Measurements from ENCODE around the gene SPAG17.

The SPAG17 gene

GRCh38 chr1:118081387-118081786 is 103.6 kb downstream of the SPAG17 start:
- DNase-seq (ENCODE audit: low read depth in 2 of 2, low spot score in 1 of 2), result no peak

- no peak for DNase-seq (ENCODE audit: low read depth in 2 of 2, low spot score in 1 of 2)
Measured at GRCh38 chr1:118077331-118078045, 107.5 kb downstream of the SPAG17 start.

GRCh38 chr1:118075116-118075515 is 109.9 kb downstream of the SPAG17 start:
- no peak for DNase-seq (ENCODE audit: low read depth in 2 of 2, low spot score in 1 of 2)

GRCh38 chr1:118073648-118074435 is 111.2 kb downstream of the SPAG17 start:
- DNase-seq (ENCODE audit: low read depth in 2 of 2, low spot score in 1 of 2), result no peak

- DNase-seq (ENCODE audit: low read depth in 2 of 2, low spot score in 1 of 2), result no peak
Measured at GRCh38 chr1:118049981-118050380, 135.0 kb downstream of the SPAG17 start.

- no peak for DNase-seq (ENCODE audit: low read depth in 2 of 2, low spot score in 1 of 2)
Measured at GRCh38 chr1:118047650-118048224, 137.3 kb downstream of the SPAG17 start.

- no peak for DNase-seq (ENCODE audit: low read depth in 2 of 2, low spot score in 1 of 2)
Measured at GRCh38 chr1:118047006-118047649, 137.9 kb downstream of the SPAG17 start.

- no peak for DNase-seq (ENCODE audit: low read depth in 2 of 2, low spot score in 1 of 2)
Measured at GRCh38 chr1:118043624-118044023, 141.4 kb downstream of the SPAG17 start.

- DNase-seq (ENCODE audit: low read depth in 2 of 2, low spot score in 1 of 2), result no peak
Measured at GRCh38 chr1:118042501-118042900, 142.5 kb downstream of the SPAG17 start.

GRCh38 chr1:118039170-118039569 is 145.9 kb downstream of the SPAG17 start:
- DNase-seq (ENCODE audit: low read depth in 2 of 2, low spot score in 1 of 2), result no peak

GRCh38 chr1:118032883-118033282 is 152.1 kb downstream of the SPAG17 start:
- no peak for DNase-seq (ENCODE audit: low read depth in 2 of 2, low spot score in 1 of 2)

- no peak for DNase-seq (ENCODE audit: low read depth in 2 of 2, low spot score in 1 of 2)
Measured at GRCh38 chr1:118028267-118028666, 156.8 kb downstream of the SPAG17 start.

- DNase-seq (ENCODE audit: low read depth in 2 of 2, low spot score in 1 of 2), result no peak
Measured at GRCh38 chr1:118023199-118023598, 161.8 kb downstream of the SPAG17 start.

- DNase-seq (ENCODE audit: low read depth in 2 of 2, low spot score in 1 of 2), result no peak
Measured at GRCh38 chr1:118021668-118022067, 163.4 kb downstream of the SPAG17 start.

GRCh38 chr1:118018060-118018459 is 167.0 kb downstream of the SPAG17 start:
- no peak for DNase-seq (ENCODE audit: low read depth in 2 of 2, low spot score in 1 of 2)

- DNase-seq (ENCODE audit: low read depth in 2 of 2, low spot score in 1 of 2), result no peak
Measured at GRCh38 chr1:118013938-118014337, 171.1 kb downstream of the SPAG17 start.

- no peak for DNase-seq (ENCODE audit: low read depth in 2 of 2, low spot score in 1 of 2)
Measured at GRCh38 chr1:118013336-118013735, 171.7 kb downstream of the SPAG17 start.

GRCh38 chr1:118012515-118013124 is 172.4 kb downstream of the SPAG17 start:
- no peak for DNase-seq (ENCODE audit: low read depth in 2 of 2, low spot score in 1 of 2)

- DNase-seq (ENCODE audit: low read depth in 2 of 2, low spot score in 1 of 2), result no peak
Measured at GRCh38 chr1:118008011-118008410, 177.0 kb downstream of the SPAG17 start.

GRCh38 chr1:118007391-118007790 is 177.6 kb downstream of the SPAG17 start:
- no peak for DNase-seq (ENCODE audit: low read depth in 2 of 2, low spot score in 1 of 2)

- DNase-seq (ENCODE audit: low read depth in 2 of 2, low spot score in 1 of 2), result no peak
Measured at GRCh38 chr1:118004312-118004711, 180.7 kb downstream of the SPAG17 start.
